Right lobe of liver (tissue), 6 donors: ENCODE data around the gene DIPK2B. TPM values are rescaled to one million over a fixed set of nuclear protein-coding genes. Genes with fewer than 3 reads are reported as not detected.

Experiments used
- ATAC-seq, 4 donors: fragments of 200-7000 bp; cut with Tn5 transposase; one replicate each; pipeline ENCODE4 v1.9.1; 2020; ENCODE audit warnings: mild to moderate bottlenecking in 4 of 4, moderate library complexity in 4 of 4
- DNase-seq, 3 donors: peaks; one replicate each; pipeline ENCODE4 v3.0.0-alpha.2; 2020
- H3K27ac ChIP-seq, 3 donors: fragments of 200-600 bp; one replicate each; pipeline ENCODE4 v1.8.0; 2022
- H3K27me3 ChIP-seq, 2 donors: fragments of 200-600 bp; one replicate each; pipeline ENCODE4 v1.8.0; 2022
- H3K36me3 ChIP-seq, 4 donors: fragments of 200-600 bp; sonication (generic) in 1 of 4; one replicate each; pipeline versions ENCODE4 v1.5.1 to v1.8.0; 2017 to 2022; ENCODE audit warnings: control low read depth in 1 of 4
- H3K4me1 ChIP-seq, 4 donors: fragments of 200-600 bp; sonication (generic) in 1 of 4; one replicate each; pipeline versions ENCODE4 v1.5.1 to v1.8.0; 2017 to 2022; ENCODE audit warnings: control low read depth in 1 of 4
- H3K4me3 ChIP-seq, 3 donors: fragments of 200-600 bp; one replicate each; pipeline ENCODE4 v1.8.0; 2022
- H3K9me3 ChIP-seq, 4 donors: fragments of 200-600 bp; sonication (generic) in 1 of 4; one replicate each; pipeline versions ENCODE4 v1.5.1 to v1.8.0; 2017 to 2022; ENCODE audit warnings: control low read depth in 1 of 4
- CTCF ChIP-seq, 4 donors: fragments of 200-600 bp in 3 of 4; fragments of 450-650 bp in 1 of 4; IDR thresholded peaks; one replicate each; pipeline versions ENCODE4 v1.5.1 to v1.8.0; 2016 to 2022; ENCODE audit warnings: antibody characterized with exemption in 4 of 4, mild to moderate bottlenecking in 2 of 4
- POLR2A ChIP-seq: fragments of 450-650 bp; IDR thresholded peaks from one replicate; pipeline ENCODE4 v1.6.1; 2017; ENCODE audit warnings: antibody characterized with exemption, mild to moderate bottlenecking
- WGBS: methylation state at CpG from one replicate; pipeline ENCODE4 v1.1.6; 2018; ENCODE audit warnings: low coverage, low lambda C conversion rate; ENCODE audit not compliant: insufficient coverage; ENCODE audit errors: missing lambda C conversion rate; 5-methylcytosine and 5-hydroxymethylcytosine counted together
- intact Hi-C, 2 donors: fragments of 100-400 bp; cut with DNase I; formaldehyde crosslinking; loops; one replicate each; pipeline versions ENCODE4 v1.11.2 to v1.14.1; 2022
- total RNA-seq, 6 experiments: library from RNA; depleted of rRNA in 2 of 6; stranded (reverse); fragments of >200 nt in 2 of 6; fragmentation: NEBNext Ultra II Directional in 3 of 6; extraction: Animal tissue kit (Norgen Biotek cat#: 25700) in 3 of 6; gene quantifications; one replicate each; pipeline versions ENCODE4 v1.1.0 to v1.2.4, GENCODE V29; 2016 to 2023
- donor health status: DM: no; HTN: yes; CAD: no.
- donor health status: DM: no; HTN: no; CAD: no.
- donor health status: DM: no; HTN: no; CAD: no.
- donor health status: DM: no; HTN: yes; CAD: no.
- donor health status: DM: no; HTN: yes; CAD: no.

DIPK2B gene
- total RNA-seq, 6 experiments from 2014 or later, result 0.15 to 1.6 (median 0.93) TPM

DNA sequence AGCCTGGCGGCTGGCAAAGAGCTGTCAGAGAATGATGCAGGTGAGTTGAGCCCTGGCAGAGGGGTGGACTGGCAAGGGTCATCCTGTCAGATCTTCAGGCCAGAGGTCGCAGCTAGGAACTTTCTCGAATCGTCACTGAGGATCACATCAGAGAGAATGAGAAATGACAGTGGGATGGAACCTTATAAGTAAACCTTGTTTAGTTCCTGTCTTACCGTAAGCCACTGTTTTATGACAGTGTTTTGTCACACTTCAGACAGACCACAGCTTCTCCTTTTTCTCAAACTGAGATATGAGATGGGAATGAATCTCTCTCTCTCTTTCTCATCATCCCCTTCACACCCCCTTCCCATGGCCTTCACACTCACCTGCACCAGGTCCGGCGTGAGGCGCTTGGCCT, 9.3 kb downstream of the DIPK2B start:
- H3K9me3 ChIP-seq, result no peaks in the 10 kb centered on the region
- no peak overlapping the region for H3K4me3 ChIP-seq
- intact Hi-C loops, result no loop called here
- WGBS, result 55% methylated on average over 6 of the region's 8 CpGs
- TF ChIP-seq CTCF (IDR thresholded peaks at IDR 0.05) (no peak), POLR2A (no peak)
- H3K27me3 ChIP-seq, result no peaks in the 10 kb centered on the region
- H3K36me3 ChIP-seq, result no peaks in the 10 kb centered on the region
- DNase-seq (no peak), ATAC-seq (no peak)
- no peaks in the 10 kb centered on the region for H3K4me1 ChIP-seq
- no peak overlapping the region for H3K27ac ChIP-seq

- H3K27me3 ChIP-seq, result no peaks in the 10 kb centered on the region
- no peak overlapping the region for H3K4me3 ChIP-seq
- no peak overlapping the region for H3K27ac ChIP-seq
- no peaks in the 10 kb centered on the region for H3K4me1 ChIP-seq
- 27% methylated on average over 6 of the region's 6 CpGs for WGBS
- intact Hi-C loops, result loop anchor here in 1 of 2 donors (10.0 kb wide), 1 partner anchor 1233 kb away; no protein-coding TSS in a partner anchor
- no peaks in the 10 kb centered on the region for H3K9me3 ChIP-seq
- no peak for ATAC-seq
- no peak for DNase-seq
- TF ChIP-seq CTCF (IDR thresholded peaks at IDR 0.05) (no peak), POLR2A (no peak)
- H3K36me3 ChIP-seq, result no peaks in the 10 kb centered on the region
Observed at GRCh38 chrX:45187731-45188130, 12.9 kb downstream of the DIPK2B start.

GRCh38 chrX:45186643-45187026, 14.0 kb downstream of the DIPK2B start:
- 21% methylated on average over 4 of the region's 4 CpGs for WGBS
- no peak overlapping the region for H3K4me3 ChIP-seq
- no peak for ATAC-seq

GRCh38 chrX:45184211-45184610, 16.5 kb downstream of the DIPK2B start:
- ATAC-seq (no peak), DNase-seq (no peak)
- no peak overlapping the region for H3K27ac ChIP-seq
- peaks cover 0 to 5% (median 0%) of the 10 kb centered on the region in 4 donors for H3K9me3 ChIP-seq
- intact Hi-C loops, result loop anchor here in 1 of 2 donors (10.0 kb wide), 1 partner anchor 1229 kb away; no protein-coding TSS in a partner anchor
- H3K27me3 ChIP-seq, result peaks cover 0 to 5% of the 10 kb centered on the region in 2 donors
- H3K4me3 ChIP-seq, result no peak overlapping the region
- WGBS, result 75% methylated on average over 2 of the region's 2 CpGs
- no peaks in the 10 kb centered on the region for H3K36me3 ChIP-seq
- H3K4me1 ChIP-seq, result no peaks in the 10 kb centered on the region
- TF ChIP-seq POLR2A (no peak), CTCF (IDR thresholded peaks at IDR 0.05) (no peak)

More at GRCh38 chrX:45186643-45187026, 14.0 kb downstream of the DIPK2B start:
- no peak for DNase-seq
- no peak overlapping the region for H3K27ac ChIP-seq
- H3K36me3 ChIP-seq, result no peaks in the 10 kb centered on the region
- no peak for TF ChIP-seq CTCF (IDR thresholded peaks at IDR 0.05)
- no peak for TF ChIP-seq POLR2A
- H3K4me1 ChIP-seq, result no peaks in the 10 kb centered on the region
- no peaks in the 10 kb centered on the region for H3K27me3 ChIP-seq
- intact Hi-C loops, result loop anchor here in 1 of 2 donors (10.0 kb wide), 1 partner anchor 1232 kb away; no protein-coding TSS in a partner anchor
- no peaks in the 10 kb centered on the region for H3K9me3 ChIP-seq

DNA sequence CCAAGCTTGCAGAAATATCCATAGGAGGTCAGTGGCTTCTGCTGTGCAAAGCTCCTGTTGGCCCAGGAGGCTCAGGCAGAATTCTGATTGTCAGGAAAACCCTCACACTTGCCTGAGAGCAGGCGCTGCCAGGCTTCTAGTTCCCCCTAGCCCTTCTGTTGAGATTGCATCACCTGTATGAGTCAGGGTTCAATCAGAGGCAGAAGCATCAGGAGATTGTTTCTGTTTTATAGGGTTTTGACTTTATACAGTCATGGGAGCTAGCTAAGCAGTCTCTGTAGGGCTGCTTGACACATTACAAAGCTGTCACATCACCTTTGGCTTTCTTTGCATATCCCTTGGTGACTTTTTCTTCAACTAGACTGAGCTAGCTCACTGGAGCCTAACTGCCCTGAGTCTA, 27.8 kb downstream of the DIPK2B start:
- Histone ChIP-seq H3K36me3 (no peaks in the 10 kb centered on the region), H3K9me3 (no peaks in the 10 kb centered on the region), H3K4me3 (no peak overlapping the region), H3K27me3 (no peaks in the 10 kb centered on the region), H3K27ac (no peak overlapping the region), H3K4me1 (no peaks in the 10 kb centered on the region)
- ATAC-seq, result peak in 2 of 4 donors; percentile 16 to 78
- intact Hi-C loops, result no loop called here
- WGBS, result 17% methylated on average over 1 of the region's 1 CpG
- DNase-seq, result no peak
- TF ChIP-seq POLR2A (no peak), CTCF (IDR thresholded peaks at IDR 0.05) (no peak)
